LHCN-M2 (cell line): ENCODE measurements around the gene LRRC53. TPM values are rescaled to one million over a fixed set of nuclear protein-coding genes. Genes with fewer than 3 reads are reported as not detected.

Source experiments
- DNase-seq: peaks from one replicate; pipeline ENCODE4 v3.0.0-alpha.2; 2012; ENCODE audit warnings: low read depth
- total RNA-seq: library from RNA; depleted of rRNA; stranded (reverse); fragments of >200 nt; gene quantifications from 2 replicates; pipeline ENCODE4 v1.2.3, GENCODE V29; 2014; rRNA removed

The LRRC53 gene
- total RNA-seq, 1 experiment from 2014 or later = 0.06 TPM

GRCh38 chr1:74436078-74436477, 76.3 kb downstream of the LRRC53 start:
- no peak for DNase-seq

GRCh38 chr1:74434321-74434720, 78.1 kb downstream of the LRRC53 start:
- DNase-seq = no peak

GRCh38 chr1:74432325-74432724, 80.1 kb downstream of the LRRC53 start:
- no peak for DNase-seq

GRCh38 chr1:74431531-74431930, 80.9 kb downstream of the LRRC53 start:
- no peak for DNase-seq

- no peak for DNase-seq
These were observed 82.0 kb downstream of the LRRC53 start for GRCh38 chr1:74430342-74430934.

GRCh38 chr1:74429580-74429979, 82.8 kb downstream of the LRRC53 start:
- DNase-seq = no peak

- DNase-seq = no peak
These were observed 84.7 kb downstream of the LRRC53 start for GRCh38 chr1:74427681-74428080.

GRCh38 chr1:74426208-74426937, 86.0 kb downstream of the LRRC53 start:
- no peak for DNase-seq

GRCh38 chr1:74425676-74426075, 86.7 kb downstream of the LRRC53 start:
- DNase-seq = no peak

- no peak for DNase-seq
These were observed 88.9 kb downstream of the LRRC53 start for GRCh38 chr1:74423471-74423870.

GRCh38 chr1:74422421-74423292, 89.8 kb downstream of the LRRC53 start:
- DNase-seq = no peak

GRCh38 chr1:74420467-74420866, 91.9 kb downstream of the LRRC53 start:
- no peak for DNase-seq

Other genes with a start within 250 kb of the LRRC53 start
- not detected in 2 replicates for gene ERICH3, start 161.2 kb upstream of the LRRC53 start, total RNA-seq
- gene CRYZ, start 220.4 kb upstream of the LRRC53 start, total RNA-seq = 81.4 and 84.6 TPM in 2 replicates
- 19.8 and 23.2 TPM in 2 replicates for gene TYW3, start 220.5 kb upstream of the LRRC53 start, total RNA-seq